Vein endothelial cell (primary cell): ENCODE data around the gene RAB40A. TPM values are rescaled to one million over a fixed set of nuclear protein-coding genes. Genes with fewer than 3 reads are reported as not detected.

Source experiments
- total RNA-seq: library from RNA; depleted of rRNA; stranded (reverse); fragments of >200 nt; gene quantifications from 2 replicates; pipeline ENCODE4 v1.2.3, GENCODE V29; 2012

The RAB40A gene
- total RNA-seq: under 0.01 and 0.10 TPM in 2 replicates

DNA sequence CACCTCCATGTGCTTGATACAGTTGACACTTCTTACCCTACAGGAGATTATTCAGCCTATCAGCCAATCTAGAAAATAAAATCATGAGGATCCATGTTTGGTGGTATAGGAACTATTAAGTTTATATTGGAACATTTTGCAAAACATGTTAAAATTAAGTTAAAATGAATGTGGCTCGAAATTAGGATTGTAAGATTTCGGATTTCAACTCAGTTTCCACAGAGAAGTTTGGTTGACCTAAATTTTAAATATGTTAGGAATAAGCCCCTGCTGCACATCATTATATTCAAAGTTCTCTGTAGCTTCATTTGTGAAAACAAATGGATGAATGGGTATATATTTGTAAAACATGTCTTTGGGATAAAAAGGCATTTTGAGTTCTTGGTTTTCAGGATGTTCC, at the start of gene RAB40A:
TSS of gene RAB40A (minus strand) at position 101 of the 400 bp plus-strand sequence. CDS start 18,733 bp downstream, outside the sequence.

Other genes with a start within 250 kb of the RAB40A start
- not detected in 2 replicates for gene TCEAL5, start 242.7 kb downstream of the RAB40A start, total RNA-seq
- 0.38 TPM in 1 of 2 replicates, not detected in the other for gene BEX2, start 208.5 kb downstream of the RAB40A start, total RNA-seq
- gene TCEAL7, start 189.2 kb downstream of the RAB40A start, total RNA-seq: 1.5 and 4.2 TPM in 2 replicates
- gene TCEAL9, start 163.0 kb downstream of the RAB40A start, total RNA-seq: 93.4 and 105 TPM in 2 replicates
- gene BEX3, start 143.0 kb downstream of the RAB40A start, total RNA-seq: 111 and 178 TPM in 2 replicates
- 29.0 and 31.4 TPM in 2 replicates for gene TCEAL4, start 66.0 kb upstream of the RAB40A start, total RNA-seq
- gene TCEAL3, start 88.5 kb upstream of the RAB40A start, total RNA-seq: 7.9 and 10.5 TPM in 2 replicates
- gene TCEAL1, start 109.5 kb upstream of the RAB40A start, total RNA-seq: 20.4 and 20.6 TPM in 2 replicates
- 772 and 1,067 TPM in 2 replicates for gene MORF4L2, start 167.2 kb upstream of the RAB40A start, total RNA-seq
- not detected in 2 replicates for gene TMEM31, start 191.4 kb upstream of the RAB40A start, total RNA-seq